Thyroid gland (tissue), 4 donors: ENCODE measurements around the gene PCDHA8. TPM values are rescaled to one million over a fixed set of nuclear protein-coding genes. Genes with fewer than 3 reads are reported as not detected.

Experiments
- DNase-seq, 2 donors: peaks; one replicate each; pipeline ENCODE4 v3.0.0-alpha.2; 2019
- H3K27ac ChIP-seq, 3 donors: fragments of 200-600 bp; sonication (generic); 1 replicate in 2 of 3; 2 replicates in 1 of 3; pipeline ENCODE4 v1.5.1; 2016 to 2019; ENCODE audit warnings: mild to moderate bottlenecking in 1 of 3, moderate library complexity in 1 of 3
- H3K27me3 ChIP-seq: fragments of 200-600 bp; sonication (generic); one replicate; pipeline ENCODE4 v1.5.1; 2019
- H3K36me3 ChIP-seq, 2 donors: fragments of 200-600 bp; sonication (generic); one replicate each; pipeline ENCODE4 v1.5.1; 2016 to 2019
- H3K4me1 ChIP-seq, 2 donors: fragments of 200-600 bp; sonication (generic); one replicate each; pipeline ENCODE4 v1.5.1; 2017 to 2019
- H3K4me3 ChIP-seq, 3 donors: fragments of 200-600 bp; sonication (generic); replicated peaks in 1 of 3; 1 replicate in 2 of 3; 2 replicates in 1 of 3; pipeline ENCODE4 v1.5.1; 2016; ENCODE audit warnings: mild to moderate bottlenecking in 1 of 3
- H3K9me3 ChIP-seq: fragments of 200-600 bp; sonication (generic); one replicate; pipeline ENCODE4 v1.5.1; 2017
- CTCF ChIP-seq, 6 experiments: fragments of 200-600 bp in 3 of 6; fragments of 450-650 bp in 3 of 6; sonication (generic) in 3 of 6; IDR thresholded peaks; one replicate each; pipeline ENCODE4 v1.5.1; 2016 to 2019; ENCODE audit warnings: antibody characterized with exemption in 6 of 6, mild to moderate bottlenecking in 2 of 6, inconsistent platforms in 1 of 6, moderate library complexity in 1 of 6
- POLR2A ChIP-seq, 2 donors: fragments of 450-650 bp; IDR thresholded peaks; one replicate each; pipeline ENCODE4 v1.6.1; 2017; ENCODE audit warnings: antibody characterized with exemption in 2 of 2, mild to moderate bottlenecking in 2 of 2, moderate library complexity in 1 of 2
- WGBS, 2 donors: methylation state at CpG; one replicate each; pipeline ENCODE4 v1.1.5; 2017; 5-methylcytosine and 5-hydroxymethylcytosine counted together
- intact Hi-C: fragments of 100-400 bp; cut with DNase I; formaldehyde crosslinking; loops from one replicate; pipeline ENCODE4 v1.15.1; 2023
- total RNA-seq, 4 donors: library from RNA; depleted of rRNA; stranded (reverse); fragments of >200 nt; gene quantifications; one replicate each; pipeline ENCODE4 v1.2.3, GENCODE V29; 2016

The PCDHA8 gene
- total RNA-seq, 4 donors from 2014 or later = 0.27 to 0.93 (median 0.33) TPM; not detected in 1

DNA sequence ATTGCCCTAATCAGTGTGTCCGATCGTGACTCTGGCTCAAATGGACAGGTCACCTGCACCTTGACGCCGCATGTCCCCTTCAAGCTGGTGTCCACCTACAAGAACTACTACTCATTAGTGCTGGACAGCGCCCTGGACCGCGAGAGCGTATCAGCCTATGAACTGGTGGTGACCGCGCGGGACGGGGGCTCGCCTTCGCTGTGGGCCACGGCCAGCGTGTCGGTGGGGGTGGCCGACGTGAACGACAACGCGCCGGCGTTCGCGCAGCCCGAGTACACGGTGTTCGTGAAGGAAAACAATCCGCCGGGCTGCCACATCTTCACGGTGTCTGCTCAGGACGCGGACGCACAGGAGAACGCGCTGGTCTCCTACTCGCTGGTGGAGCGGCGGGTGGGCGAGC lies 42.4 kb downstream of the PCDHA8 start:
- no peaks in the 10 kb centered on the region for H3K36me3 ChIP-seq
- no peaks in the 10 kb centered on the region for H3K27me3 ChIP-seq
- no peak overlapping the region for H3K27ac ChIP-seq
- TF ChIP-seq CTCF (IDR thresholded peaks at IDR 0.05) = no peak
- no peak for TF ChIP-seq POLR2A (IDR thresholded peaks at IDR 0.05)
- H3K4me1 ChIP-seq = no peaks in the 10 kb centered on the region
- no peaks in the 10 kb centered on the region for H3K9me3 ChIP-seq
- WGBS, 2 donors = 42 to 43% methylated on average over 17 to 39 of the region's 41 CpGs
- DNase-seq = no peak
- intact Hi-C loops = loop anchor here (5.0 kb wide), 1 partner anchor 164 kb away; no protein-coding TSS in a partner anchor
- no peak overlapping the region for H3K4me3 ChIP-seq

- H3K9me3 ChIP-seq = no peaks in the 10 kb centered on the region
- no peaks in the 10 kb centered on the region for H3K36me3 ChIP-seq
- no peak for DNase-seq
- no peak overlapping the region for H3K27ac ChIP-seq
- WGBS, 2 donors = 39 to 43% methylated on average over 28 to 56 of the region's 79 CpGs
- intact Hi-C loops = loop anchor here (5.0 kb wide), 1 partner anchor 163 kb away; no protein-coding TSS in a partner anchor
- no peaks in the 10 kb centered on the region for H3K4me1 ChIP-seq
- no peak for TF ChIP-seq CTCF (IDR thresholded peaks at IDR 0.05)
- no peak for TF ChIP-seq POLR2A (IDR thresholded peaks at IDR 0.05)
- H3K27me3 ChIP-seq = no peaks in the 10 kb centered on the region
- H3K4me3 ChIP-seq = no peak overlapping the region
These were observed 43.1 kb downstream of the PCDHA8 start for GRCh38 chr5:140883927-140884697.

Other genes starting within 250 kb of the PCDHA8 start
- 10 to 100 TPM; 18.5 to 36.7 (median 30.0) TPM for gene CD14, start 208.0 kb upstream of the PCDHA8 start, total RNA-seq
- 10 to 100 TPM; 16.1 to 48.7 (median 29.3) TPM for gene TMCO6, start 201.7 kb upstream of the PCDHA8 start, total RNA-seq
- 10 to 100 TPM; 25.9 to 90.9 (median 56.4) TPM for gene NDUFA2, start 193.6 kb upstream of the PCDHA8 start, total RNA-seq
- 100 to 1,000 TPM; 106 to 279 (median 161) TPM for gene IK, start 193.4 kb upstream of the PCDHA8 start, total RNA-seq
- gene WDR55, start 176.3 kb upstream of the PCDHA8 start, total RNA-seq = 10 to 100 TPM; 19.5 to 23.8 (median 20.7) TPM
- gene DND1, start 167.6 kb upstream of the PCDHA8 start, total RNA-seq = 1 to 10 TPM in 2 of 4 donors, not detected in 2; 1.3 to 2.0 TPM
- 10 to 100 TPM; 41.0 to 56.8 (median 48.2) TPM for gene HARS1, start 149.8 kb upstream of the PCDHA8 start, total RNA-seq
- gene HARS2, start 149.7 kb upstream of the PCDHA8 start, total RNA-seq = 10 to 100 TPM; 29.3 to 31.8 (median 30.1) TPM
- 10 to 100 TPM; 35.1 to 46.0 (median 37.5) TPM for gene ZMAT2, start 140.7 kb upstream of the PCDHA8 start, total RNA-seq
- gene PCDHA1, start 55.0 kb upstream of the PCDHA8 start, total RNA-seq = under 1 TPM in 1 of 4 donors, not detected in 3; 0.13 TPM
- under 1 TPM in 1 of 4 donors, not detected in 3; 0.22 TPM for gene PCDHA2, start 46.3 kb upstream of the PCDHA8 start, total RNA-seq
- gene PCDHA3, start 40.1 kb upstream of the PCDHA8 start, total RNA-seq = 1 to 10 TPM; 1.1 to 1.7 (median 1.3) TPM
- gene PCDHA4, start 34.1 kb upstream of the PCDHA8 start, total RNA-seq = 1 to 10 TPM in 1 of 4 donors, under 1 TPM in 3; 0.40 to 2.1 (median 0.69) TPM
- gene PCDHA5, start 19.6 kb upstream of the PCDHA8 start, total RNA-seq = under 1 TPM; 0.33 to 0.54 (median 0.45) TPM
- gene PCDHA6, start 13.2 kb upstream of the PCDHA8 start, total RNA-seq = 1 to 10 TPM in 2 of 4 donors, under 1 TPM in 2; 0.29 to 1.3 (median 1.0) TPM
- gene PCDHA7, start 6.9 kb upstream of the PCDHA8 start, total RNA-seq = under 1 TPM; 0.45 to 0.88 (median 0.54) TPM
- under 1 TPM; 0.17 to 0.54 (median 0.29) TPM for gene PCDHA9, start 7.2 kb downstream of the PCDHA8 start, total RNA-seq
- 10 to 100 TPM in 2 of 4 donors, 1 to 10 TPM in 2; 6.0 to 11.8 (median 9.2) TPM for gene PCDHA10, start 14.7 kb downstream of the PCDHA8 start, total RNA-seq
- 1 to 10 TPM; 1.8 to 4.2 (median 2.1) TPM for gene PCDHA11, start 27.8 kb downstream of the PCDHA8 start, total RNA-seq
- gene PCDHA12, start 34.1 kb downstream of the PCDHA8 start, total RNA-seq = 1 to 10 TPM; 3.3 to 9.6 (median 6.1) TPM
- 1 to 10 TPM; 1.8 to 4.0 (median 3.1) TPM for gene PCDHA13, start 40.9 kb downstream of the PCDHA8 start, total RNA-seq
- gene PCDHAC1, start 85.1 kb downstream of the PCDHA8 start, total RNA-seq = 1 to 10 TPM; 3.0 to 6.4 (median 3.5) TPM
- gene PCDHAC2, start 125.3 kb downstream of the PCDHA8 start, total RNA-seq = 1 to 10 TPM; 2.0 to 5.4 (median 3.4) TPM
- under 1 TPM in 1 of 4 donors, not detected in 3; under 0.01 TPM for gene PCDHB1, start 210.2 kb downstream of the PCDHA8 start, total RNA-seq